Peyer's patch (tissue), 4 donors: ENCODE measurements around the gene SCYL1. TPM values are rescaled to one million over a fixed set of nuclear protein-coding genes. Genes with fewer than 3 reads are reported as not detected.
A peak's percentile ranks its signal among the peaks of the same experiment; 100 is the strongest.

ENCODE experiments used
- DNase-seq, 3 donors: peaks; one replicate each; pipeline ENCODE4 v3.0.0-alpha.2; 2017 to 2019
- H3K27ac ChIP-seq, 4 donors: fragments of 200-600 bp; sonication (generic); one replicate each; pipeline ENCODE4 v1.5.1; 2016 to 2019
- H3K27me3 ChIP-seq, 2 donors: fragments of 200-600 bp; sonication (generic); one replicate each; pipeline ENCODE4 v1.5.1; 2019
- H3K36me3 ChIP-seq, 3 donors: fragments of 200-600 bp; sonication (generic); one replicate each; pipeline ENCODE4 v1.5.1; 2016 to 2019
- H3K4me1 ChIP-seq, 4 donors: fragments of 200-600 bp; sonication (generic); one replicate each; pipeline ENCODE4 v1.5.1; 2016 to 2019
- H3K4me3 ChIP-seq, 4 donors: fragments of 200-600 bp; sonication (generic); 1 replicate in 3 of 4; 2 replicates in 1 of 4; pipeline ENCODE4 v1.5.1; 2016 to 2019; ENCODE audit warnings: mild to moderate bottlenecking in 1 of 4
- H3K9me3 ChIP-seq, 4 donors: fragments of 200-600 bp; sonication (generic); one replicate each; pipeline ENCODE4 v1.5.1; 2016 to 2019; ENCODE audit warnings: mild to moderate bottlenecking in 1 of 4
- POLR2A ChIP-seq, 2 donors: fragments of 450-650 bp; IDR thresholded peaks; one replicate each; pipeline ENCODE4 v1.5.1; 2017; ENCODE audit warnings: antibody characterized with exemption in 2 of 2, mild to moderate bottlenecking in 2 of 2, moderate library complexity in 2 of 2
- total RNA-seq, 4 donors: library from RNA; depleted of rRNA; stranded (reverse); fragments of >200 nt; gene quantifications; one replicate each; pipeline ENCODE4 v1.1.0, GENCODE V29; 2016
- TF ChIP-seq, protein P1 (sequence below), 6 experiments: fragments of 450-650 bp in 4 of 6; fragments of 200-600 bp in 2 of 6; sonication (generic) in 1 of 6; IDR thresholded peaks; one replicate each; pipeline ENCODE4 v1.5.1; 2017 to 2019; ENCODE audit warnings: antibody characterized with exemption in 6 of 6, mild to moderate bottlenecking in 3 of 6, moderate library complexity in 1 of 6

The SCYL1 gene
- total RNA-seq = 10 to 100 TPM; 73.4 to 88.1 (median 79.0) TPM

DNA sequence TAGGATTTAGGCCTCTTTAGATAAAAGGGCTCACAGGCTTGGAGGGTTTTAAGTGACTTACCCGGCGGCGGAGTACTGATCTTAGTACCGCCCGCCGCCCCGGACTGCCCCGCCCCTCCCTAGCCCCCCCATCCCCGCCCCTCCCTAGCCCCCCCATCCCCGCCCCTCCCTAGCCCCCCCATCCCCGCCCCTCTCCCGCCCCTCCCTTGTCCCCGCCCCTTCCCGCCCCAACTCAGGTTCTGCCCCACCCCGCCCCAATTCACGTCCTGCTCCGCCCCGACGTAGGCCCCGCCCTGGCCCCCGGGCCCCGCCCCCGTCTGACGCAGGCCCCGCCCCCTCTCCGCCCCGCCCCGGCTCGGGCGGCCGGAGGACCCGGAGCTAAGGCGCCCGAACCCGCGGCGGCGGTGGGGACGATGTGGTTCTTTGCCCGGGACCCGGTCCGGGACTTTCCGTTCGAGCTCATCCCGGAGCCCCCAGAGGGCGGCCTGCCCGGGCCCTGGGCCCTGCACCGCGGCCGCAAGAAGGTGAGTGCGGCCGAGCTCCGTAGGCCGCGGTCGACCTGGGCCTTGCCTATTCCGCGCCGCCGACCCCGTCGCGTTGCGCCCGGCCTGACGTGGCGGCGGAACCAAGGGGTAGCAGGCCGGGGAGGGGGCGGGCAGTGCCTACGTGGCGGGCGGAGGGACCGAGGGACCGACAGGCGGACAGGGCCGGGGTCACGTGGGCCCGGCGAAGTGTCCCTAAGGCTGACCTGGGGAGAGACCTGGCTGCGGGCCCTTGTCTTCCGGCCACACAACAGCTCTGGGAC is at the start of gene SCYL1:
Gene SCYL1 (plus strand): TSS at position 343 of the 805 bp plus-strand sequence. CDS start 71 bp downstream, at position 414.
- peak in 1 of 2 donors; percentile 61 for TF ChIP-seq POLR2A (IDR thresholded peaks at IDR 0.05)
- TF ChIP-seq, protein P1, sequence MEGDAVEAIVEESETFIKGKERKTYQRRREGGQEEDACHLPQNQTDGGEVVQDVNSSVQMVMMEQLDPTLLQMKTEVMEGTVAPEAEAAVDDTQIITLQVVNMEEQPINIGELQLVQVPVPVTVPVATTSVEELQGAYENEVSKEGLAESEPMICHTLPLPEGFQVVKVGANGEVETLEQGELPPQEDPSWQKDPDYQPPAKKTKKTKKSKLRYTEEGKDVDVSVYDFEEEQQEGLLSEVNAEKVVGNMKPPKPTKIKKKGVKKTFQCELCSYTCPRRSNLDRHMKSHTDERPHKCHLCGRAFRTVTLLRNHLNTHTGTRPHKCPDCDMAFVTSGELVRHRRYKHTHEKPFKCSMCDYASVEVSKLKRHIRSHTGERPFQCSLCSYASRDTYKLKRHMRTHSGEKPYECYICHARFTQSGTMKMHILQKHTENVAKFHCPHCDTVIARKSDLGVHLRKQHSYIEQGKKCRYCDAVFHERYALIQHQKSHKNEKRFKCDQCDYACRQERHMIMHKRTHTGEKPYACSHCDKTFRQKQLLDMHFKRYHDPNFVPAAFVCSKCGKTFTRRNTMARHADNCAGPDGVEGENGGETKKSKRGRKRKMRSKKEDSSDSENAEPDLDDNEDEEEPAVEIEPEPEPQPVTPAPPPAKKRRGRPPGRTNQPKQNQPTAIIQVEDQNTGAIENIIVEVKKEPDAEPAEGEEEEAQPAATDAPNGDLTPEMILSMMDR (IDR thresholded peaks at IDR 0.05) = no peak
- H3K9me3 ChIP-seq = no peaks in the 10 kb centered on the region
- H3K4me3 ChIP-seq = peak within 1 kb of the TSS; percentile 80 to 100 (median 100)
- H3K36me3 ChIP-seq = peaks cover 0 to 32% (median 0%) of the 10 kb centered on the region in 3 donors
- DNase-seq = peak; percentile 81 to 92 (median 91)
- peak within 1 kb of the TSS; percentile 89 to 93 (median 92) for H3K27ac ChIP-seq
- no peaks in the 10 kb centered on the region for H3K27me3 ChIP-seq
- peaks cover 0 to 27% (median 20%) of the 10 kb centered on the region in 4 donors for H3K4me1 ChIP-seq

DNA sequence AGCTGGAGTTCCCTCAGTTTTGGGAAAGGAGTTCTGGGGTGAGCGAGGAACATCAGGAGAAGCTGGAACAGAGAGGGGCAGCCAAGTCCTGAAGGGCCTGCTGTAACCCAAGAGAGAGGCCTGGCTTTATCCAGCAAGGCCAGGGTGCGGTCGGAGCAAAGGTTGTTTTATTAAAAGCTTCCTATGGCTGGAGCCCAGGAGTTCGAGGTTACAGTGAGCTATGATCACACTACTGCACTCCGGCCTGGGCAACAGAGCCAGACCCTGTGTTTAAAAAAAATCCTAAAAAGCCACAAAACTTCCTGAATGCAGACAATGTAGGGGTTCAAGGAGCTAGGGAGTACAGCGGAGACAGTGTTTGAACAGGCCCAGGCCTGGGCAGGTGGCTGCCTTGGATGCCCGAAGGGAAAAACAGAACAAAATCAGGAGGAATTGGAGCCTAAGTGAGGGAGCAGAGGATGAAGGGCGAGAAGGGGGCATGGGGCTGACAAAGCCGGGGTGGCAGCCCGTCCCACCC is 48.2 kb upstream of the SCYL1 start:
- peak in 2 of 3 donors; percentile 79 to 87 for DNase-seq

DNA sequence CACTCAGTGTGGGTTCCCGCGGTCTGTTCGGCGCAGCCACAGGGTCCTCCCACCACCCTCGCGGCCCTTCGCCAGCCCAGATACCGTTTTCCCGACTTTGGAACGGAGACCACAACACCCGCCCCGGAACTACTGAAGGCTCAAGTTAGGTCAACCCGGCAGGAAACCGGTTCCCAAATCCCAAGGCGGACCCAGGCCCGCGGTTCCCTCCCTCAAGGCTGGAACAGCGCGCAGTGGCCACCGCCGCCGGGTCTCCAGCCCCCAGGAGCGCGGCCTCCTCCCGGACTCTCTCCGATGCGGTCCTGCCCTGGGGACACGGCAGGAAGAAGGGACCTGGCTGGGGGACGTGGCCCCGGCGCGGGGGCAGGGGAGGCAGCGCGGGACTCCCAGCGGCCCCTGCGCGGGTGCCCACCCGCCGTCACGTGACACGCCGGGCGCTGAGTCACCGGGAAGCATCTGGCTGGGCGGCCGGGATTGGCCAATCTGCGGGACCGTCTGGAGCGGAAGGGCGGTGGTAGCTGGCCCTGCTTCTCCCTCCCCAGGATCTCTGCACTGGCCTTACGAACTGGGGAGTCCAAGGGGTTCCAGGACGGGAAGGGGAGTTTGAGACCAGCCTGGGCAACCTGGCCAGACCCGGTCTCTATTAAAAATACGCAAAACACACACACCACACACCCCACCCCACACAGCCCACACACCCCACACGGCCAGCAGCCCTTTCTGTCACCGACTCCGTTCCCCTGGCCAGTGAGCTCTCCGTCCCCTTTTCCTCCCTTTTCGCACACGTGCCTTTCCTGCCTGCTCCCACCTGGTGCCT is 47.5 kb upstream of the SCYL1 start:
- Histone ChIP-seq H3K4me3 (peak overlapping the region; percentile 68 to 93 (median 82)), H3K9me3 (no peaks in the 10 kb centered on the region), H3K4me1 (peaks cover 0 to 52% (median 4%) of the 10 kb centered on the region in 4 donors), H3K36me3 (no peaks in the 10 kb centered on the region), H3K27me3 (no peaks in the 10 kb centered on the region), H3K27ac (peak overlapping the region; percentile 98 to 100 (median 99))
- TF ChIP-seq POLR2A (IDR thresholded peaks at IDR 0.05) = peak; percentile 87 to 97
- TF ChIP-seq, protein P1 (IDR thresholded peaks at IDR 0.05) = peak in 1 of 6 experiments; percentile 4
- peak; percentile 95 to 99 (median 98) for DNase-seq

More for the DNA sequence above, 48.2 kb upstream of the SCYL1 start:
- TF ChIP-seq, protein P1 (IDR thresholded peaks at IDR 0.05) = no peak
- TF ChIP-seq POLR2A (IDR thresholded peaks at IDR 0.05) = peak; percentile 37 to 82
- H3K4me1 ChIP-seq = peaks cover 0 to 54% (median 8%) of the 10 kb centered on the region in 4 donors
- H3K36me3 ChIP-seq = no peaks in the 10 kb centered on the region
- no peaks in the 10 kb centered on the region for H3K9me3 ChIP-seq
- H3K27ac ChIP-seq = peak overlapping the region; percentile 98 to 100 (median 99)
- H3K4me3 ChIP-seq = peak overlapping the region; percentile 68 to 93 (median 82)
- no peaks in the 10 kb centered on the region for H3K27me3 ChIP-seq

DNA sequence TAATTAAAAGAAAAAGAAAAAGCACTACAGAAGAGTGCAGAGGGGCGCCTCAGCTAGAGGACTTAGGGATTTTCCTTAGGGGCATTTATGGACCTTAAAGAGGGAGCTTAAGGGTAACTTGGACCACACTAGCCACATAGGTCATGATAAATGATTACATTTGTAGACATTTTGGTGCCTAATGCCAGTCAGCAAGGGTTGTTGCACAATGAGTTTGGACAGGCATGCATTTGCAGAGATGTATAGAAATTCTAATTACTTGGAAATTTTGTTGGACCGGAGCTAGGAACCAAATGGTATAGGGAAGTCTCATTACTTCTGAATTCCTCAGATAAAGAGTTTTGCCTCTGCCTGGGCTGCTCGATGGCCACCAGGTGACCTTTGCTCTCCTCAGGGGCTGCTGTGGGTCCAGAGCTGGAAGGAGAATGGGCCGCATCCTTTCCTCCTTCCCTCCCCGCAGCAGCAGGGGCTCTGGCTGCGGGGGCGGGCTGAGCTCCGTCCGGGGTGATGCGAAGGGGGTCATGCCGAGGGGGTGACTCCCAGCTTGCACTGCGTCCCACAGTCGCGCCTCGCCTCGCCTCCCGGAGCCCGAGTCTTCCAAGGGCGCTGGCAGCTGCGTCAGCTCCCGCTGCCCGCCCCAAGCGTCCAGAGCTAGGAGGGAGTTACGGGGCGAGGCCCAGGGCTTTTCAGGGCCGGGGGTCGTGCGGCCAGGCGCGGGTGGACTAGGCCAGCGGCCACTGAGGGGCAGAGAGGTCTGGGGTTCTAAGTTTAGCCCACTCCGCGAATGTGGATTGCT is 46.3 kb upstream of the SCYL1 start:
- peak in 2 of 3 donors; percentile 66 to 71 for DNase-seq
- Histone ChIP-seq H3K27ac (peak overlapping the region; percentile 98 to 100 (median 99)), H3K4me1 (peaks cover 0 to 44% (median 2%) of the 10 kb centered on the region in 4 donors), H3K36me3 (no peaks in the 10 kb centered on the region), H3K9me3 (no peaks in the 10 kb centered on the region), H3K27me3 (no peaks in the 10 kb centered on the region), H3K4me3 (peak overlapping the region in 2 of 4 donors; percentile 14 to 68)
- TF ChIP-seq POLR2A (IDR thresholded peaks at IDR 0.05) = peak in 1 of 2 donors; percentile 11
- TF ChIP-seq, protein P1 (IDR thresholded peaks at IDR 0.05) = no peak
